NCI-H1092 (cell line): ENCODE results near the gene BABAM1.

Experiments used
- DNase-seq: peaks from one replicate; lab custom pipeline; 2025; lab: John Stamatoyannopoulos, UW

Gene BABAM1

GRCh38 chr19:17266975-17267788 is at the start of gene BABAM1:
Gene BABAM1, plus strand, starts transcription at chr19:17267443. Its CDS starts 1,364 bp downstream, at chr19:17268807.
- peak; percentile 95 for DNase-seq

- no peak for DNase-seq
Observed at GRCh38 chr19:17219286-17219685, 48.0 kb upstream of the BABAM1 start.

- no peak for DNase-seq
Observed at GRCh38 chr19:17220207-17220758, 47.0 kb upstream of the BABAM1 start.

DNA sequence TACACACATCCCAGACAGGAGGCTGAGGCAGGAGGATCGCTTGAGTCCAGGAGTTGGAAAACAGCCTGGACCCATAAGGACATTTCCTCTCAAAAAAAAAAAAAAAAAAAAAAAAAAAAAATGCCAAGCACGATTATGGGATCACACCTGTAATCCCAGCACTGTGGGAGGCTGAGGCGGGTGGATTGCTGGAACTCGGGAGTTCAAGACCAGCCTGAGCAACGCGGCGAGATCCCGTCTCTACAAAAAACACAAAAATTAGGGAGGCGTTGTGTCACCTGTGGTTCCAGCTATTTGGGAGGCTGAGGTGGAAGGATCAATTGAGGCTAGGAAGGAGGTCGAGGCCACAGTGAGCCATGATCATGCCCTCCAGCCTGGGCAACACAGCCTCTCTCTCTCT is 42.2 kb upstream of the BABAM1 start:
- no peak for DNase-seq

DNA sequence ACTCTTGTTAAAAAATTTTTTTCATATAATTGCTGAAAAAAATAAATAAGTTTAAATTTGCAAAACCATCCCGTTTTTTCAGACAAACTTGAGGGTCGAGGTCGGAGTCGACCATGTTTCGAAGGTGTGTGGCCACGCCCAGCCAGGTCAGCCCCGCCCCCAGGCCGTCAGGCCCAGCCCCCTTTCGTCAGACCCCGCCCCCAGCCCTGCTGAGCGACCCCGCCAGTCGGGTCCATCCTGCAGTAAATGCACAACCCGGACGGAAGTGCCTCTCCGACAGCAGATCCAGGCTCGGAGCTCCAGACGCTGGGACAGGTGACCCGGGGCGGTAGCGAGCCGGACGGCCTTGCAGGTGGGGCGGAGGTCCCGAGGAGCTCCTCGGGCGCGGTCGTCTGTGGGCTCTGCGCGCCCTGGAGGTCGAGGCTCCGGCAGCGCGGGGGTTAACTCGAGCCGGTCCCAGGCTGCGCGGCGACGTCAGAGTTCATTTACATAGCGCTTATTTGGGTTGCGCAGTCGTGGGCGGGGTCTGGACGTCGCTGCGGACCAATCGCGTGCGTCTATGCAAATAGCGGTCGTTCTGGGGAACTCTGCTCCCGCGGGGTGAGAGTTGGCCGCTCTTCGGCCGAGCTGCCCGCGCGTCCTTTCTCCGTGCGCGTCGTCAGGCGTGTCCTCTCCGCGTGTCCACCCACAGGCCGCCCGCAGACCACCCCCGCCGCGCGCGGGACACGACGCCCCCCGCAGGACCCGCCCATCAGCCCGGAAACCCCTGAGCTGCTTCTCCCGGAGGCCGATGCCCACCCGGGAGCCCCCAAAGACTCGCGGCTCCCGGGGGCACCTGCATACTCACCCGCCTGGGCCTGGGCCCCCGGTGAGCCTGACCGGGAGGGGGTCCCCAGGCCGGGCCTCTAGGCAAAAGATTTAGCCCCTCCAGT is 41.0 kb upstream of the BABAM1 start, which contains the start of gene OCEL1:
OCEL1 (plus strand) TSS at position 225 of the 932 bp plus-strand sequence; CDS start at position 247, 22 bp downstream.
- peak; percentile 96 for DNase-seq

GRCh38 chr19:17227798-17228367 is 39.4 kb upstream of the BABAM1 start:
- DNase-seq: no peak

- DNase-seq: no peak
Observed at GRCh38 chr19:17229890-17230289, 37.4 kb upstream of the BABAM1 start.

- DNase-seq: no peak
Observed at GRCh38 chr19:17232258-17232657, 35.0 kb upstream of the BABAM1 start.

DNA sequence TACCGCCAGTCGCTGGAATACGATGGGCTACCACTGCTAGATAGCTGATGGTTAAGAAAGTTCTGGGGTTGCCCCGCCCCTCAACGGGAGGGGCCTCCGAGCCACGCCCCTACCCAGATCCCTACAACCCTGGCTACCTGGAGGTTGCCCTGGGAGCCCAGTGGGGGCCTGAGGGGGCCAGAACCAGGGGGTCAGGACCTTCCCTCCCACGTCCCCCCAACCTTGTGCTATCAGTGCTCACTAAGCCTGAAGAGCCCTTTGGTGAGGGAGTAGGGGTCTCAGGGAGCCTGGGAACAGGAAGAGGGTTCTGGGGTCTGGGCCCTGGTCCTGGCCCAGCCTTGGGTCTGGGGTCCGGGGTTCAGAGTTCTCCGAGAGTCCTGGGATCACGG is 32.3 kb upstream of the BABAM1 start:
- DNase-seq: peak; percentile 35

DNA sequence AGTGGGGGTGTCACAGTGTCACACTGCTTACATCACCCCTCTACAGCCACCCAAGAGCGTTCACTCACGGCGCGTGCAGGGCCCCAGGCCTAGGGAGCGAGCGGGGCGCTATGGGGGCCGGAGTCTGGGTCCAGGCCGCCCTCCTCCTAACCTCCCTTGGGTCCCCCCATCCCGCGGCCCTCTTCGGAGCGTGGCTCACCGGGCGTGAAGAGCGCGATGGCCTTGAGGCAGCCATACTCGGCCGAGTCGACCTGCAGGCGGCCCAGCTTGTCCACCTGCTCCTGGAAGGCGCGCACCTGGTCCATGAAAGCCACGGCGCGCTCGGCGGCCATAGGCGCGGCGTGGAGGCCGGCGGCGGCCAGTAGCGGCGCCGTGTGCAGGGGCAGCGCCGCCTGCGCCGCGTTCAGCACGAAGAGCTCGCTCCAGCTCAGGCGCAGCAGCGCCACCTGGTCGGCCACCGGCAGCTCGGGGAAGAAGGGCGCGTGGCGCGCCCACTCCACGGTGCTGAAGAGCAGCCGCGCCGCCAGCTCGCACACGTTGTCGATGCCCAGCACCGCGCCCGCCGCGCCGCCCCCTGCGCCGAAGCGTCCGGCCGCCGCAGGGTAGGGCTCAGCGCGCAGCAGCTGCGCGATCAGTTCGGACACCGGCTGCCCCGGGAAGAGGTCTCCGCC is 31.8 kb upstream of the BABAM1 start:
- DNase-seq: peak; percentile 49

DNA sequence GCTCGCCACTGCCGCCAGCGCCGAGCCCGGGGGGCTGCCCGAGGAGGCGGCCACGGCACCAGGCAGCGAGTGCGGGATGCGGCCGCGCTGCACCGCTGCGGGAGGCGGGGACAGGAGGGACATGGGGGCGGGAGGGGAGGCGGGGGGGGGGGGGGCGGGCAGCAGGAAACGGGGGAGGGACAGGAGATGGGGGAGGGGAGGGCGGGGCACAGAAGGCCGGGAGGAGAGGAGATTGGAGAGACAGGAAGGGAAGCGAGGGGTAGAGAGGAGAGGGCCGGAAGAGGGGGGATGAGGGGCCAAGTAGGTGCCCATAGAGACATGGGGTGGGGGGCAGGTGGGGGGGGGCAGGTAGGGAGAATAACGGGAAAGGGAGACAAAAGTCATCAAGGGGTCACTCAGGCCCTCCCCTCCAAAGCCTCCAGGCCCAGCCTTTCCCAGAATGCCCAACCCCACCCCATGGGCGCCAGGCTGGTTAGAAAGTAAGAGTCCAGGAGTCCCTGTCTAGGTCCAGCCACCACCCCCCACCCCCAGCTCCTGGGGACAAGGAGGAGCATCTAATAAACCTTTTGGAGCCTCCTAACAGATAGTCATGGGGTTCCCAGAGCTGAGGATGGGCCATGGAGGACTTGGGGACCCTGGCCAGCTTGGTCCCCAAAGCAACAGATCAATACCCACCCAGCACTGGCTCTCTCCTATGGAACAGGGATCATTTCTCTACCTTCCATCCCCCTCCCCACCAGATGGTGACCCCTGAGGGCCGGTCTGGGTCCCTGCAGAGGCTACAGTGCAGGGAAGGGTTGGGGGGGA is 31.1 kb upstream of the BABAM1 start:
- DNase-seq: peak; percentile 58

DNA sequence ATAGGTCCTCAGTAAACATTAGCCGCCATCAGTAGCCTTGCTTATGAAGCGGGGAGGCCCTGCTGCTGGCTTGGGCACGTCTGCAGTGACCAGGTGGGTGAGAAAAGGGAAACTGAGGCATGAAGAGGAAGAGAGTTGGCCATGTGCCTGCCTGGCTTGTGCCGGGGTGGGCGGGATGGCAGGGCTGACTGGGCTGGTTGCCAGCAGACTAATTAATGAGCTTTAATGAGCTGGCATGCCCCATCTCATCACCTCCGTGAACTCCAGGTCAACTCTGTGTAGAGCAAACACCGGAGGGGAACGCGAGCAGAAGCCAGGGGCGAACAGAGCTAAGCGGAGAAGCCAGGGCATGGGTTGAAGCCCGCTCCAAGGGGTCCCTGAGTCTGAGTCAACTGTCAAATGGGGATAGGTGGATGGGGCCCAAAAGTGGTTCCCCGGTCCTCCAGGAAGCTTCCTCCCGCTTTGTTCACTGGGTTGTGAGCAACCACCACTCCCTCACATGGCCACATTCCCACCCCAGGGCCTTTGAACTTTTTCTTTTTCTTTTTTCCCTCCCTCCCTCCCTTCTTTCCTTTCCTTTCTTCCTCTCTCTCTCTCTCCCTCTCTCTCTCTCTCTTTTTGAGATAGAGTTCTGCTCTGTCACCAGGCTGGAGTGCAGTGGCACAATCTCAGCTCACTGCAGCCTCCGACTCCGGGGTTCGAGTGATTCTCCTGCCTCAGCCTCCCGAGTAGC is 30.3 kb upstream of the BABAM1 start:
- DNase-seq: no peak

DNA sequence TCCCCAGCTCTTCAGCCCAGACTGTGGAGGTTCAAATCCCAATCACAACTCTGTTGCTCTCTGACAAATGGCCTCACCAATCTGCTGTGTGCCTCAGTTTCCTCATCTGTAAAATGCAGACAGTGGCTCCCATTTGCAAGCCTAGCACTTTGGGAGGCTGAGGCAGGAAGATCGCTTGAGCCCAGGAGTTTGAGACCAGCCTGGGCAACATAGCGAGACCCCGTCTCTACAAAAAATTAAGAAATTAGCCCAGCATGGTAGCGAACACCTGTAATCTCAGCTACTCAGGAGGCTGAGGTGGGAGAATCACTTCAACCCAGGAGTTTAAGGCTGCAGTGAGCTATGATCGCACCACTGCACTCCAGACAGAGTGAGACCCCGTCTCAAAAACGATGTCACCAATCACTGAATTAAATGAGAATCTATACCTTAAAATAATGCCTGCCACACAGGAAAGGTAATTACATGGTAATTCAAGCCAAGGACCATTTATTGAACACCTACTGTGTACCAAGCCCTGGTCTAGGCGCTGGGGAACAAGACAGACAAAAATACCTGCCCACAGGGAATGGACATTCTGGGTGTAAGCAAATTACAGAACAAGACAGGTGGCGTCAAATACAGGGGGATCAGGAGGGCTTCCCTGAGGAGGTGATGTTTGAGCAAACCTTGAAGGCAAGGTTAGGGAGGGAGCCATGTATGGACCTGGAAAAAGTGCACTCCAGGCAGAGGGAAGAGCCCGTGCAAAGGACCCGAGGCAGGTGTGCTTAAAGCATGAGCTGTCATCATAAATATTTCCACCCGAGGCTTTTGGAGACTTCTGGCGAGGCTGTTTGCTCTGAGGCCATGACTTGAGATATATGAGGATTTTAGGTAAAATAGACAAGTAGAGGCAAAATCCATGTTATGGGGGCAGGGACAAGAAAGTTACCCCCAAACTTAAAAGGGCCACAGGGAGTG is 29.2 kb upstream of the BABAM1 start:
- no peak for DNase-seq

GRCh38 chr19:17240062-17240752 is 27.0 kb upstream of the BABAM1 start:
- DNase-seq: no peak

DNA sequence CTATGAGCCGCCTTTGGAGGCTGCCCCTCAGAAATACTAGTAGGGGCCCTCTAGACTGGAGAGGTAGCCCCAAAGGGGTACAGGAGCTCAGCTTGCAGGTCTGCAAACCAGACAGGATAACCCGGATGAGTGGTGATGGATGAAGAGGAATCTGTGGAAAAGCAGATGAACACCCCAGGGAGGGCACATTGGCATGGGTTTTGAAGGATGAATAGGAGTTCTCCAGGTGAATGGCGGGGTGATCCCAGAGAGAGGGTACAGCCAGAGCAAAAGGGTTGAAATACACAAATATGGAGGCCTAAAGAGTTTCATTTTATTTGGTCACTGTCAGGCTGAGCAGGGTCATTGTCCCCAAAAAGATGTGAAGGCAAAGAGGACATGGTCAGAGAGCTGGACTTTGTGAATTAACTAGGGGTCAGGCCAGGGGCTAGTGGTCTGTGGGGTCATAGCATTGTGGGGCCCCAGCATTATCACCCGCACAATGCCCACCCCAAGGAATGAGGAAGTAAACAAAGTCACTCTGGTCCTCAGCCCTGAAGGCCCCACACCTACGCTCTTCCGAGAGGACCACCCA is 26.3 kb upstream of the BABAM1 start:
- DNase-seq: no peak

- no peak for DNase-seq
Observed at GRCh38 chr19:17242431-17243208, 24.6 kb upstream of the BABAM1 start.

DNA sequence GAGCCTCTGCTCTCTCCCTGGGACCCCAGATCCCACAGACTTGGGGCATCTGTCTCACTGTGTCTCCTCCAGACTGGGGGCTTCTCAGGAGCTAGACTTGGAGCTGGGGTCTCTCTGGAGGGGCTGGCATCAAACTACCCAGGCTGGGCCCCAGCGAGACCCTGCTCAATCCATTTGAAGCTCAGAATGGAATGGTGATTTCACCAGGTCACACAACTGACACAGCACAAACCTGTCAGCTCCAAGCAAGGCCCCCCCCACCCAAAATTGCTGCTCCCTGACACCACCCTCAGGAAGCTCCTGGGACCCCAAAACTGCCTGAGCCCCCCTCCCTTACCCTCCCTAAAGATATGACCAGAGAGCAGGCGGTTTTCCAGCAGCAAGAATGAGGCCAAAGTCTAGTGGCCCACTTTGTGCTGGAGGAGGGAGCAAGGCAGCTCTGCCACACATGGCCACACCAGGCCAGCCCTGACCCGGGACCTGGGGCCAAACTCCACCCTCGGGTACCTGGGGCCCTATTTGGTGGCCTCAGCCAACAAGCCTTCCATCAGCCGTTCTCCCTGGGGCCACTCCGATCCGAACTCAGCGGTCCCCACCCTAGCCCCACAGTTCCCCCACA is 23.9 kb upstream of the BABAM1 start:
- no peak for DNase-seq
